Thoracic aorta (tissue), 2 donors: ENCODE measurements around the gene CNIH2. TPM values are rescaled to one million over a fixed set of nuclear protein-coding genes. Genes with fewer than 3 reads are reported as not detected.

Experiments used
- ATAC-seq: fragments of 150-250 bp; one replicate; pipeline ENCODE4 v1.8.0; 2017; ENCODE audit warnings: low read depth; ENCODE audit not compliant: insufficient number of reproducible peaks, low FRiP score
- DNase-seq: peaks from one replicate; pipeline ENCODE4 v3.0.0-alpha.2; 2020; ENCODE audit warnings: low spot score
- H3K27ac ChIP-seq, 2 donors: fragments of 200-600 bp; sonication (generic); 1 replicate in 1 of 2; 2 replicates in 1 of 2; pipeline ENCODE4 v1.5.1; 2016; ENCODE audit warnings: mild to moderate bottlenecking in 2 of 2, moderate library complexity in 2 of 2
- H3K27me3 ChIP-seq: fragments of 200-600 bp; sonication (generic); replicated peaks from 2 replicates; pipeline ENCODE4 v1.6.0; 2016; ENCODE audit warnings: mild to moderate bottlenecking; ENCODE audit not compliant: insufficient read depth
- H3K36me3 ChIP-seq: fragments of 200-600 bp; sonication (generic); one replicate; pipeline ENCODE4 v1.5.1; 2016
- H3K4me1 ChIP-seq, 2 donors: fragments of 200-600 bp; sonication (generic); 1 replicate in 1 of 2; 2 replicates in 1 of 2; pipeline versions ENCODE4 v1.5.1 to v1.6.0; 2016; ENCODE audit warnings: low read depth in 2 of 2, mild to moderate bottlenecking in 1 of 2; ENCODE audit not compliant: control insufficient read depth in 1 of 2
- H3K4me3 ChIP-seq: fragments of 200-600 bp; sonication (generic); 2 replicates; pipeline ENCODE4 v1.5.1; 2016; ENCODE audit warnings: mild to moderate bottlenecking
- H3K9me3 ChIP-seq: fragments of 200-600 bp; sonication (generic); 2 replicates; pipeline ENCODE4 v1.5.1; 2016
- CTCF ChIP-seq: fragments of 200-600 bp; sonication (generic); IDR thresholded peaks from one replicate; pipeline ENCODE4 v1.5.1; 2019; ENCODE audit warnings: antibody characterized with exemption
- total RNA-seq, 2 donors: library from RNA; depleted of rRNA; stranded (reverse); fragments of >200 nt; gene quantifications; one replicate each; pipeline versions ENCODE4 v1.1.0 to v1.2.3, GENCODE V29; 2016

The CNIH2 gene
- total RNA-seq, 2 donors from 2014 or later = not detected

GRCh38 chr11:66259225-66259624, 18.8 kb upstream of the CNIH2 start:
- no peak for TF ChIP-seq CTCF
- ATAC-seq = no peak
- H3K27me3 ChIP-seq = no peaks in the 10 kb centered on the region
- H3K4me1 ChIP-seq = peaks cover 5 to 19% of the 10 kb centered on the region in 2 donors
- peaks cover 26% of the 10 kb centered on the region for H3K36me3 ChIP-seq
- H3K27ac ChIP-seq = no peak overlapping the region
- no peak for DNase-seq
- no peaks in the 10 kb centered on the region for H3K9me3 ChIP-seq
- H3K4me3 ChIP-seq = no peak overlapping the region

GRCh38 chr11:66259956-66260355, 18.0 kb upstream of the CNIH2 start:
- peaks cover 5 to 19% of the 10 kb centered on the region in 2 donors for H3K4me1 ChIP-seq
- no peaks in the 10 kb centered on the region for H3K9me3 ChIP-seq
- H3K36me3 ChIP-seq = peaks cover 26% of the 10 kb centered on the region

GRCh38 chr11:66261578-66261977, 16.4 kb upstream of the CNIH2 start:
- peaks cover 5 to 20% of the 10 kb centered on the region in 2 donors for H3K4me1 ChIP-seq
- no peaks in the 10 kb centered on the region for H3K27me3 ChIP-seq
- H3K4me3 ChIP-seq = no peak overlapping the region
- DNase-seq (no peak), ATAC-seq (no peak)
- no peaks in the 10 kb centered on the region for H3K9me3 ChIP-seq
- no peak for TF ChIP-seq CTCF
- H3K27ac ChIP-seq = no peak overlapping the region
- H3K36me3 ChIP-seq = peaks cover 26% of the 10 kb centered on the region

More at GRCh38 chr11:66259956-66260355, 18.0 kb upstream of the CNIH2 start:
- DNase-seq (no peak), ATAC-seq (no peak)
- TF ChIP-seq CTCF = no peak
- Histone ChIP-seq H3K4me3 (no peak overlapping the region), H3K27ac (no peak overlapping the region), H3K27me3 (no peaks in the 10 kb centered on the region)

- H3K27me3 ChIP-seq = no peaks in the 10 kb centered on the region
- H3K27ac ChIP-seq = no peak overlapping the region
- H3K4me3 ChIP-seq = no peak overlapping the region
- H3K36me3 ChIP-seq = peaks cover 26% of the 10 kb centered on the region
- H3K9me3 ChIP-seq = no peaks in the 10 kb centered on the region
- ATAC-seq (no peak), DNase-seq (no peak)
- H3K4me1 ChIP-seq = peaks cover 8 to 21% of the 10 kb centered on the region in 2 donors
- TF ChIP-seq CTCF = no peak
Observed at GRCh38 chr11:66262191-66262590, 15.8 kb upstream of the CNIH2 start.

- no peak overlapping the region for H3K4me3 ChIP-seq
- no peaks in the 10 kb centered on the region for H3K27me3 ChIP-seq
- no peak for TF ChIP-seq CTCF
- H3K4me1 ChIP-seq = peaks cover 8 to 21% of the 10 kb centered on the region in 2 donors
- no peaks in the 10 kb centered on the region for H3K9me3 ChIP-seq
- no peak for ATAC-seq
- peaks cover 26% of the 10 kb centered on the region for H3K36me3 ChIP-seq
- no peak overlapping the region for H3K27ac ChIP-seq
- DNase-seq = no peak
Observed at GRCh38 chr11:66262696-66263095, 15.3 kb upstream of the CNIH2 start.
